Urinary bladder (tissue), 4 donors: Measurements from ENCODE around the gene SDCCAG8. TPM values are rescaled to one million over a fixed set of nuclear protein-coding genes. Genes with fewer than 3 reads are reported as not detected.

Source experiments
- DNase-seq: peaks from one replicate; pipeline ENCODE4 v3.0.0-alpha.2; 2015; ENCODE audit errors: extremely low spot score
- H3K27ac ChIP-seq: one replicate; pipeline ENCODE4 v1.5.1; 2013; ENCODE audit warnings: low read depth, mild to moderate bottlenecking, moderate library complexity
- H3K36me3 ChIP-seq: one replicate; pipeline ENCODE4 v1.6.1; 2013; ENCODE audit warnings: mild to moderate bottlenecking, moderate library complexity; ENCODE audit not compliant: insufficient read depth
- H3K4me1 ChIP-seq: one replicate; pipeline ENCODE4 v1.6.1; 2013; ENCODE audit warnings: mild to moderate bottlenecking, moderate library complexity; ENCODE audit not compliant: insufficient read depth
- H3K4me3 ChIP-seq: one replicate; pipeline ENCODE4 v1.5.1; 2013; ENCODE audit warnings: low read depth, low read length
- WGBS: extraction: QIAGEN DNeasy Blood & Tissue Kit; methylation state at CpG from one replicate; pipeline ENCODE4 v1.1.7; 2013; 5-methylcytosine and 5-hydroxymethylcytosine counted together
- polyA plus RNA-seq: library from polyadenylated mRNA; stranded (reverse); fragments of 200-250 nt; gene quantifications from one replicate; pipeline ENCODE4 v1.2.3, GENCODE V29; 2013
- total RNA-seq: library from RNA; depleted of rRNA; stranded (reverse); fragments of >200 nt; gene quantifications from one replicate; pipeline ENCODE4 v1.2.3, GENCODE V29; 2014
- donor health status: healthy with polysubstance abuse.
- donor health status: healthy.

The SDCCAG8 gene
- total and polyA plus RNA-seq, 2 donors, result 19.0 to 85.5 TPM

- peak overlapping the region; percentile 75 for H3K27ac ChIP-seq
- no peaks in the 10 kb centered on the region for H3K4me1 ChIP-seq
- no peak for DNase-seq
- peaks cover 2% of the 10 kb centered on the region for H3K36me3 ChIP-seq
- H3K4me3 ChIP-seq, result no peak overlapping the region
- WGBS, result 72% methylated on average over 24 of the region's 24 CpGs
These were observed 239.8 kb downstream of the SDCCAG8 start for GRCh38 chr1:243495442-243496186.

GRCh38 chr1:243496187-243496646 is 240.4 kb downstream of the SDCCAG8 start:
- Histone ChIP-seq H3K4me1 (no peaks in the 10 kb centered on the region), H3K4me3 (no peak overlapping the region), H3K27ac (peak overlapping the region; percentile 75), H3K36me3 (peaks cover 2% of the 10 kb centered on the region)
- no peak for DNase-seq
- WGBS, result 51% methylated on average over 19 of the region's 19 CpGs

- DNase-seq, result no peak
- Histone ChIP-seq H3K4me3 (no peak overlapping the region), H3K27ac (no peak overlapping the region), H3K36me3 (peaks cover 2% of the 10 kb centered on the region), H3K4me1 (no peaks in the 10 kb centered on the region)
- 95% methylated on average over 11 of the region's 11 CpGs for WGBS
These were observed 241.0 kb downstream of the SDCCAG8 start for GRCh38 chr1:243496806-243497205.

GRCh38 chr1:243497939-243498681 is 242.3 kb downstream of the SDCCAG8 start:
- no peak for DNase-seq
- Histone ChIP-seq H3K4me1 (no peaks in the 10 kb centered on the region), H3K27ac (no peak overlapping the region), H3K4me3 (no peak overlapping the region), H3K36me3 (peaks cover 2% of the 10 kb centered on the region)
- 91% methylated on average over 10 of the region's 10 CpGs for WGBS

GRCh38 chr1:243499248-243499647 is 243.4 kb downstream of the SDCCAG8 start:
- Histone ChIP-seq H3K36me3 (peaks cover 2% of the 10 kb centered on the region), H3K4me3 (no peak overlapping the region), H3K27ac (no peak overlapping the region), H3K4me1 (no peaks in the 10 kb centered on the region)
- 76% methylated on average over 4 of the region's 4 CpGs for WGBS
- no peak for DNase-seq

- Histone ChIP-seq H3K4me1 (no peaks in the 10 kb centered on the region), H3K4me3 (no peak overlapping the region), H3K27ac (no peak overlapping the region), H3K36me3 (peaks cover 2% of the 10 kb centered on the region)
- no peak for DNase-seq
- 93% methylated on average over 10 of the region's 10 CpGs for WGBS
These were observed 243.9 kb downstream of the SDCCAG8 start for GRCh38 chr1:243499711-243500110.

- DNase-seq, result no peak
- 88% methylated on average over 5 of the region's 5 CpGs for WGBS
- Histone ChIP-seq H3K27ac (no peak overlapping the region), H3K36me3 (peaks cover 2% of the 10 kb centered on the region), H3K4me3 (no peak overlapping the region), H3K4me1 (no peaks in the 10 kb centered on the region)
These were observed 244.7 kb downstream of the SDCCAG8 start for GRCh38 chr1:243500512-243500911.

GRCh38 chr1:243501002-243501401 is 245.2 kb downstream of the SDCCAG8 start:
- no peak overlapping the region for H3K27ac ChIP-seq
- H3K4me1 ChIP-seq, result no peaks in the 10 kb centered on the region
- DNase-seq, result no peak
- peaks cover 2% of the 10 kb centered on the region for H3K36me3 ChIP-seq
- no peak overlapping the region for H3K4me3 ChIP-seq
- 79% methylated on average over 5 of the region's 5 CpGs for WGBS

GRCh38 chr1:243503155-243503554 is 247.3 kb downstream of the SDCCAG8 start:
- Histone ChIP-seq H3K36me3 (peaks cover 2% of the 10 kb centered on the region), H3K27ac (no peak overlapping the region), H3K4me1 (no peaks in the 10 kb centered on the region), H3K4me3 (no peak overlapping the region)
- WGBS, result 92% methylated on average over 8 of the region's 8 CpGs
- DNase-seq, result no peak

GRCh38 chr1:243505986-243506689 is 250.3 kb downstream of the SDCCAG8 start:
- Histone ChIP-seq H3K27ac (no peak overlapping the region), H3K36me3 (no peaks in the 10 kb centered on the region), H3K4me1 (no peaks in the 10 kb centered on the region), H3K4me3 (no peak overlapping the region)
- no peak for DNase-seq
- 82% methylated on average over 10 of the region's 10 CpGs for WGBS

GRCh38 chr1:243507001-243507671 is 251.3 kb downstream of the SDCCAG8 start:
- Histone ChIP-seq H3K4me1 (no peaks in the 10 kb centered on the region), H3K27ac (no peak overlapping the region), H3K4me3 (no peak overlapping the region), H3K36me3 (no peaks in the 10 kb centered on the region)
- no peak for DNase-seq
- 79% methylated on average over 5 of the region's 5 CpGs for WGBS

- H3K27ac ChIP-seq, result no peak overlapping the region
- H3K4me1 ChIP-seq, result no peaks in the 10 kb centered on the region
- no peak for DNase-seq
- WGBS, result 86% methylated on average over 8 of the region's 8 CpGs
- H3K4me3 ChIP-seq, result no peak overlapping the region
- H3K36me3 ChIP-seq, result no peaks in the 10 kb centered on the region
These were observed 251.9 kb downstream of the SDCCAG8 start for GRCh38 chr1:243507672-243508302.

GRCh38 chr1:243508303-243508713 is 252.5 kb downstream of the SDCCAG8 start:
- no peaks in the 10 kb centered on the region for H3K4me1 ChIP-seq
- H3K27ac ChIP-seq, result no peak overlapping the region
- DNase-seq, result no peak
- H3K4me3 ChIP-seq, result no peak overlapping the region
- 85% methylated on average over 9 of the region's 9 CpGs for WGBS
- H3K36me3 ChIP-seq, result no peaks in the 10 kb centered on the region
